Neural progenitor cell (in vitro differentiated cells): ENCODE results near the gene SPIRE1.

Experiments
- CTCF ChIP-seq: fragments of 200-600 bp; sonication (generic); IDR thresholded peaks from 2 replicates; pipeline ENCODE4 v1.5.1; 2017; ENCODE audit warnings: antibody characterized with exemption, mild to moderate bottlenecking
- EZH2 ChIP-seq: fragments of 200-600 bp; sonication (generic); IDR thresholded peaks from 2 replicates; pipeline ENCODE4 v1.6.1; 2017; ENCODE audit warnings: antibody characterized with exemption, mild to moderate bottlenecking, moderate library complexity

- TF ChIP-seq CTCF (no peak), EZH2 (no peak)
Observed at GRCh38 chr18:12432196-12432595, 225.7 kb downstream of the SPIRE1 start.
